ENCODE results near the gene IQGAP1.

DNA sequence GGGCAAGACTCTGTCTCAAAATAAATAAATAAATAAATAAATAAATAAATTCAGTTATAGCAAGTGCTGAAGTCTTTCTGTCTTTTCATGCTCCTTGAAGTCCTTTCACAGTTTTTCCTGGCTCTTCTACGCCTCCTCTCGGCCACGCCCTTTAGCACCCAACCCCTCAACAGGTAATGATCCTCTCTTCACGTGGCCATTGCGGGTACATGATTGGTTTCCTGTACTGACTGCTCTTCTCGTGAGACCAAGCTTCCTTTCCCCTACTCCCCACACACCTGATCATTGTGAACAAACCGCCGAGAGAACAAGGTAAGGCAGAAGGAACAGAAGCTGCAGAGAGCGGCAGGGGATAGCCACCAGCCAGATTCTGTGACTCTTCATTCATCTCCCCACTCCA lies 38.2 kb upstream of the IQGAP1 start:
- TF ChIP-seq POLR2A (IDR thresholded peaks at IDR 0.05; ENCODE audit: low read depth, low read length) (no peak), POLR2AphosphoS5 (IDR thresholded peaks at IDR 0.05; ENCODE audit: low read depth, low read length) (no peak), TAF1 (IDR thresholded peaks at IDR 0.05; ENCODE audit: low read depth, low read length) (no peak), PAX5 (IDR thresholded peaks at IDR 0.05; ENCODE audit: insufficient read depth, low read length, severe bottlenecking) (no peak), SPI1 (IDR thresholded peaks at IDR 0.05; ENCODE audit: low read depth, low read length) (no peak), POU2F2 (IDR thresholded peaks at IDR 0.05; ENCODE audit: low read depth, low read length) (no peak)

Measured in GM12891 (cell line).